Measurements from ENCODE around the gene NR2E3.
A peak's percentile ranks its signal among the peaks of the same experiment; 100 is the strongest.

The NR2E3 gene

DNA sequence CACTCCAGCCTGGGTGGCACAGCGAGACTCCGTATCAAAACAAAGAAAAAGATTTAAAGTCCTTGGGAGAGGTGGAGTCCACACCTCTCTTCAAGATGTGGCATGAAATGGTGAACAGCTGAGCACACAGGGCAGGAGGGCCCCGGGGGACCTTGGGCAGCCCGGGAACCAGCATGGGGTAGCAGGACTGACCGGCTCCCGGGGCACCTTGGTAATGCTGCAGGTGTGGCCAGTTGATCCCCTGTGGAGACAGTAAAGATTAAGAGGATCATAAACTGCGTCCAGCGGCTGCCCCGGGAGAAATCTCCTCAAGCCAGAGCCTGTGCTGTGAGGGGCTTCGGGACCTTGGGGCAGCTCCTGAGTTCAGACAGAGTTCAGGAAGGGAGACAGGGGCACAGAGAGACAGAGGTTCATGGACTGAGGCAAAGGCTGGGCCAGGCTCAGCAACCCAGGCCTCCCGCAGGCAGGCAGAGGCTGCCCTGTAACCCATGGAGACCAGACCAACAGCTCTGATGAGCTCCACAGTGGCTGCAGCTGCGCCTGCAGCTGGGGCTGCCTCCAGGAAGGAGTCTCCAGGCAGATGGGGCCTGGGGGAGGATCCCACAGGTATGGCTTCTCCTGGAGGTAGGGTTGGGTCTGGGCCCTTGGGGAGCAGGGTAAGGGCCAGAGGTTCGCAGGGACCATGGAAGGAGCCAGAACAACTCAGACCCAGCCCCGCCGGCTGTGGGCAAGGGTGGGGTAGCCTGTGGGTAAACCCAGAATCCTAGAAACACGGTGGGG lies at the start of gene NR2E3:
NR2E3 (plus strand) TSS at position 299 of the 780 bp plus-strand sequence; CDS start at position 489, 190 bp downstream.
- FAIRE-seq = no peak

DNA sequence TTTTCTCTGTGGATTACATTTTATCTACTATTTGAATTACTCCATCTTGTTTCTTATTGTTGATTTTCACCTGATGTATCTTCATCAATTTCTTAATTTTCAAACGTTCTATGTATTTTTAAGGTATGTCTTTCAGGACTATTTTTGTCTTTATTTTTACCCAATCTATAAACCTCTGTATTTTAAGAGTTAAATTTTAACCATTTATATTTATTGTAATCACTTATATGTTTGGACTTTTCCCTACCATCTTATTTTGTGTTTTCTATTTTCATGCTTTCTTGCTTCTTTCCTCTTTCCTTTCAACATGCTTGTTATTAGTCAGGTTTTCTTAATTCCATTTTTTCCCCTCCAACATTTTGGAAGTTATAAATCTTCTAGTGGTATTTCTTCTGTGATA lies 49.5 kb upstream of the NR2E3 start:
- FAIRE-seq = no peak

DNA sequence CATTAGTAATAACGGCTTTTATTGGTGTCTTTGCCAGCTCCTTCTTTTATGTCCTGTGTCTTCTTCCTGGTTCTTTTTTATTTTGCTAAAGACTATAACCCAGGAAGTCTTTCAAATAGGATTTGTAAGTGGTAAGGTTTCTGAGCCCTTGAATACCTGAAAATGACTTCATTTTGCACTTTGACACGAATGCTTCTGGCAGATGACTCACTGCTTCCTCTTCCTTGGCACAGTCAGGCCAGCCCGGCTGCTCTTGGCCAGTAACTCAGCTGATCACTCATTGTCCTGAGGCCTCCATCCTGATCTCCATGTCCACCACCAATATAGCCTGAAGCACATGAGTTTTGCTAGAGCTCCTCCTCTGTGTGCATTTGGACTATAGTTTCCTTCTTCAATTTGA lies 48.7 kb upstream of the NR2E3 start:
- peak; percentile 49 for FAIRE-seq

DNA sequence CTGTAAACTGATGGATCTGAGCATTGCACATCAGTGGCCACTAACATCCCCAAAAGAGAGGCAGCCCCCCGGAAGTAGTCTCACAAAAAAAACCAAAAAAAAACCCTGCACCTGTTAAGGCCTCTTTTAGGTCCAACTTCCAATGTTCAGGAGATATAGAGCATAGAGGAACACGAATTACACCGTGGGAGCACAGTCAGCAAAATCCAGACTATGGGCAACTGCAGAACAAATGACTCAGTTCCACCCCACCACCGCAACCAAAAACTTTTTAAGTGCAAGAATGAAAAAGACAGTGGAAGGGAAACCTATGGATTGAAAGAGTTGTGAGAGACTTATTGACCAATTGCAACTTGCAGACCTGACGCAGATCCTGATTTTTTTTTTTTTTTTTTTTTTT lies 42.2 kb upstream of the NR2E3 start:
- FAIRE-seq = no peak

DNA sequence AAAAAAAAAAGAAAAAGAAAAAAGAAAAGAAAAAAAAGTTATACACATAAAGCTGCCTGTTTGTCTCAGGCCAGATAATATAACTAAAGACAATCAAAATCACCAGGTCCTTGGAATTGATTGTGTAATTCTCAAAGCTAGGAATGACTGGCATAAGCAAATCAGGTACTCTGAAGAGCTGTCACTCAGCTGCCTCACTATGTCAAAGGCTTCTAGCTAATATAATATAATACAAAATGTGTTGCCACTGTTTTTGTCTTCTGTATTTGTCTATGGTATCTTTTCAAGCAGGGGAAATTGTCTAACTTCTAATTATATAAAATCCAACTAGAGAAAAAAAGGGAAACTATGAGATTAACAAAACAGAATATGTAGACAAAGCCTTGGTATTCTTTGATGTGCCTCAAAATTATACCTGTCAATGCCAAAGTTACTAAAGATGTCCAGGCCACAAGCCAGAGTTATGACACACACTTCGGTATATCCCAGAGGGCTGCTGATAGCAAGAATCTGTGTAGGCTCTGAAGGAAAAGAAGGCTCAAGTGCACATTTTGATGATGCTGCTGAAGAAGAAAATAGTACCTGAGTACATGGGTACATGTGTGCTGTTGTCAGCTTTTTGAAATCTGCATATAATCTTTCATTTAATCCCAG lies 37.0 kb upstream of the NR2E3 start:
- no peak for FAIRE-seq

DNA sequence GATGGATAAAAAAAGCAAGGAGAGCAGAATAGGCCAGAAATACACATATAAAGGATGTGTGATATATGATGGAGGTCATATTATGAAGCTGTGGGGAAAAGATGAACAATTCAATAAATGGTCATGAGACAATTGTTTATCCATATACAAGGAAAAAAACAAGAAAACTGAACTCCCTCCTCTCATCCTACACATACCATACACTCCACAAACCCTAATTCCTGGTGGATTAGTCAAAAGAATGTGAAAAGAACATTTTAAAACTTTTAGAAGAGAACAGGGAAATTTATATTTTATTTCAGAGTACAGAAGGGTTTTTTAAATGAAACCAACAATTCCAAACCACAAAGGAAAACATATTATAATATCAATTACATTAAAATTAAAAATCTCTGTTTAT lies 34.5 kb upstream of the NR2E3 start:
- no peak for FAIRE-seq

DNA sequence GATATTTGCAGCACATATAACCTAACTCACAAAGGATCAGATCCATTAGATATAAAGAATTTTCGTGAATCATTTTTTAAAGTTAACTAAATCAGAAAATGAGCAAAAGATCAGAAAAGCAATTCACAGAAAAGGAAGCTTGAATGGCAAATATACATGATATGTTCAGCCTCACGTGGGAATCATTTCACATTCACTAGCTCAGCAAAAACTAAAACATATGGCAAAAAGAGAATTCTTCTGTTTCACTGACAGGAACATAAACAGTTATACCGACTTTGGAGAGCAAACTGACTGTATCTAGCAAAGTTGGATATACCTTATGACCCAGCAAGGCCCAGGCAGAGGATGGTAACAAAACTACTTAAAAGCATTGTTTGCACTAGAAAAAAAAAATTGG lies 34.0 kb upstream of the NR2E3 start:
- FAIRE-seq = no peak

DNA sequence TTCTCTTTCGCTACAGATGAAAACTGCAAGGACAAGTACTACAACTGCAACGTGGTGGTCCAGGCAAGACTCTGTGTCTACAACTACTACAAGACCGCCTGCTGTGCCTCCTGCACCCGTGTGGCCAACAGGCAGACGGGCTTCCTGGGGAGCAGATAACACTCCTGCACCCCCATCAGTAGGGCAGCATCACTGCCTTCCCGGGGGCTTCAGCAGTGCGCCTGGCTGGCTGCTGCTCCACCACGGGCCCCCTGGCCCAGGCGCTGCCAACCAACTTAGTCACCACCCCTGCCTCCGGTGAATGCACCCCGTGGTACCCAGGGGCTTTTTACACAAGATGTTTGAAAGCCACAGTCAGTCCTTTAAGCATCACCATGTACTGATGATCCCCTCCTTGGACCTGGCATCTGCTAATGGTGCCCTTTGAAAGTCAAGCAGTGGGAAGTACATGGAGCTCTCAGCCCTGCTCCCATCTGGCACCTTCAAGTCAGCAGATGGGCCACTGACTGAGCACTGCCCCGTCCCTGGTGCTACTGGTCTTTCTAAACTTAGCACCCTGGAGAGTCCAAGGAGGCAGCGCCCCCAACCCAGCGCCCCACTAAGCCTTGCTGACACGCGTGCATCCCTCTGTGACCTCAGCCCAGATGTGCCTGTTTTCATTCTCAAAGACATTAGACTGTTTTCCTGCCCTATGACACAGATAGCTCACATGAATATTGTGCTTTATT lies 33.0 kb upstream of the NR2E3 start:
- FAIRE-seq = no peak

DNA sequence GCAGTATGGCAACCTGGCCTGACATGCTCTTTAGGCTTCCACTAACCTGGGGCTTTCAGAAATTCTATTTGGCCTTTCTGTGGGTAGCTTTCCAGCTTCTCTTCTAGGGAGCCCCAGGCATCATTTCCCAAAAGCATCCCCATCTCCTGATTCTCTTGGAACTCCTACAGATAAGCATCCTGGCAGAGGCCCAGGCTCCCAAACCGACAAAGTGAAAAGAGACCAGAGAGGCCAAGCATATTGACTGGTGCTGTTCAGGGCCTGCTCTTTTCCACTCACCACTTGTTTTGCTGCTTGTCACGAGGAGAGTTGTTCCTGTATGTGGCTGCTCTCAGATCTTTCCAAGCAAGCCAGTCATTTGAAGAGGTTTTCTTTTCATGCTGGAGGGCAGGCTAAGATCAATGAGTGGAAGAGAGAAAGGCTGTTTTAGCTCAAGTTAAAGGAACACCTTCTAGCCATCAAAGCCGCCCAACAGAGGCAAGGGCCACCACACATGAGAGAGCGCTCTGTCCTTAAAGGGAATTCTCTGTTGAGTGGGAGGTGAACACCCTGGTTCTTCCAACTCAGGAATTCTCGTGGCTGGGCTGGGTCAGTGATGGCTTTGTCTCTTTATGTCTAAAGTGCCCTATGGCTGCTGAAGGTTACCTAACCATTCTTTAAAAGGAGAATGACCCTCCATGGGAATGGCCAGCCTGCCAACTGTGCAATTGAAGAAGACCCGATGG lies 31.1 kb upstream of the NR2E3 start:
- no peak for FAIRE-seq

DNA sequence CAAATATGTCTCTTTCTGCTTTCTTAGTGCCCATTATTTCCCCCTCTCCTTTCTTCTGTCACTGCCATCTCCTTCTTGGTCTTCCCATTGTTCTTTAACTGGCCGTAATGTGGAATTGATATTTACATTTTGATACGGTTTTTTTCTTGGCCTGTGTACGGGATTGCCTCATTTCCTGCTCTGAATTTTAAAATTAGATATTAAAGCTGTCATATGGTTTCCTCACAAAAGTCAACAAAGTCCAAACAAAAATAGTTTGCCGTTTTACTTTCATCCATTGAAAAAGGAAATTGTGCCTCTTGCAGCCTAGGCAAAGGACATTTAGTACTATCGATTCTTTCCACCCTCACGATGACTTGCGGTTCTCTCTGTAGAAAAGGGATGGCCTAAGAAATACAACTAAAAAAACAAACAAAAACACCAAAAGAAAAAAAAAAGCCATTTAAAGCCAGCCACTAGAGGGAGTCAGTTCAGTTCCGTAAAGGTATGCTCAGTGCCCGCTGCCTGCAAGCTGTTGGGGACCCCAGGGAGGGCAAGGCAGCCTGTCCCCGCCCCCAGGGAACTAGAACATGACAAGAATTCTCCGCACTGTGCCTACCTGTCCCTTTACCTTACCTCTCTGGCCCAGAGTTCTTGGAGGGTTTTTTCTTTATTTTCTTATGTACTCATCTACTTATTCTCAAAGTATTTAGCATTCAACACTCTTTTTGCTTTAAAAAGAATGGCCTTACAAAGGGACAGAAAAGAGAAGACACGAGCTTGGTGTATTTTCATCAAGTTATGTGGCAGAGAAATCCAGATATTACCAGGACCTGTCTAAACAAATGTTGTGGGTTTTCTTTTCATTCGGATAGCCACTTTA lies 30.0 kb upstream of the NR2E3 start:
- no peak for FAIRE-seq

DNA sequence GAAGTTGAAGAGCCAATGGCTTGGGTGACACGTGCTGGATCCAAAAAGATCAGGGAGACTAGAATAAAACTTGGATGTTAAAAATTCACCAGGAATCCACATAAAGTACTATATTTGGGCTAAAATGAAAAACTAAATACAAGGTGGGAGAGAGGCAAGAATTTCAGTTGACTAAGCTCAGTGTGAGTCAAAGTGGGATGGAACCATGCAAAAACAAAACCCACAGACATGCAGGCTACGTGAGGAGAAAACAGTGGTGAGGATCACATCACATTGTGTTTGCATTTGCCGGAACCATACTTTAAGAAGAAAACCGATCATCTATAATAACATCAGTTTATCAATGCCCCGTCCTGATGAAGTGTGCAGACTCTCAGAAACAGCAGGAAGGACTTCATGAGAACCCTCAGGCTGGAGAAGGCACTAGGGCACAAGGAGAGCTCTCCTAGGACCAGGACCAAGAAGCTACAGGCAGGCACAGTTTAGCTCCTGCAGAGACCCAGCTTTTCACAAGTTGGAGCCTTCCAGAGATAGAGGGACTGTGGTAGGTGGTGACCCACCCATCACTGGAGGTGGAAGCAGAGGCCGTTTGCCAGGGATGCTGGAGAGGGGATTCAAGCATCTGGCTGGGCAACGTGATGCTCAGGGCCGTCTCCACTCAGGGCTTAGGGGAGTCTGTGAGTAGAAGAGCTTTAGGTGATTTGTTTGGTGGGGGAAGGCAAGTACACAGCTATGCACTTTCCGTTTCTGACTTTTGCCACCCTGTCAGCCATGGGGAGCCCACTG lies 29.0 kb upstream of the NR2E3 start:
- FAIRE-seq = no peak

DNA sequence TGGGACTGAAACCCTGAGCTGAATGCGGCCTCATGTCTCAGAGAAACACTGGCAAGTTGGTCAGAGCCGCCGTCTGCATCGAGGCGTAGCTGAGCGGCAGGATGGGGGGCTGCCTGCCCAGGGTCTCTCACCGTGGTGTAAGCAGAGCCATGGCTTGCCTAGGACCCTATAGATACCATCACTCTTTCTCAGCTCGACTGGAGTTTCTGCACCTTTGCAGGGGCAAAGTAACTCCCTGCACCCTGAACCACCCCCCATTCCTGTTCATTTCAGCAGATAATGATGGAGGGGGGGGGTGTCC lies 28.4 kb upstream of the NR2E3 start:
- no peak for FAIRE-seq

DNA sequence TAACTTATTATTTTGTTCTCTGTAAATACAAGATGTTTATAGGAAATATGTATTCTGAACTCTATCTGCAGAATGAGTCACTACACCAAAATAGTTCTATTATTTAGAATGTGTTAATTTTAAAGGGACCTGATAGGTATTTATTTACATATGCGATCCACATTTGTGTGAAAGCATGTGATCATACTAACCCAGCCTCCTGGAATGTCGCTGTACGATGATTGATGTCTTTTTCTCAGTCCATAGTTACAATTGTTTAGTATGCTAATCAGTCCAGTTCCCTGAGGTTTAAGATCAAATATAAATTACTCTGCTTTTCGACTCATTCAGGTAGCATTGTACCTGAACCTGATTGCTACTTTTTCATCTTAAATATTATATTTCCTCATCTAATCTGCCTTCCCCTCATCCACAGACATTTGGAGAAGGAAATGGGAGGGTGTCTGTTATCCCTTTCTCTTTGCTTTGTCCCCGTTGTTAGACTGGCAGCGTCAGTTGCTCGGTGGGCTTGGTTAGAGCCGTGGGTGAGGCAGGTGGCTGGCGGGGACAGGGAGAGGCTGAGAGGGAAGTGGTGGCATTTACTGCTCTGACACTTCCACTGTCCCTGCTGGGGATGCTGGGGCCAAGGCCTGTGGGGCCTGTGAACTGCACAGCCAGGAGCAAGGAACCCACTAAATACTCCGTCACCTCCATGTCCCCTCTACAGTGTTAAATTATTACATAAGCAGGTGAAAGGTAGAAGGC lies 27.8 kb upstream of the NR2E3 start:
- FAIRE-seq = no peak

DNA sequence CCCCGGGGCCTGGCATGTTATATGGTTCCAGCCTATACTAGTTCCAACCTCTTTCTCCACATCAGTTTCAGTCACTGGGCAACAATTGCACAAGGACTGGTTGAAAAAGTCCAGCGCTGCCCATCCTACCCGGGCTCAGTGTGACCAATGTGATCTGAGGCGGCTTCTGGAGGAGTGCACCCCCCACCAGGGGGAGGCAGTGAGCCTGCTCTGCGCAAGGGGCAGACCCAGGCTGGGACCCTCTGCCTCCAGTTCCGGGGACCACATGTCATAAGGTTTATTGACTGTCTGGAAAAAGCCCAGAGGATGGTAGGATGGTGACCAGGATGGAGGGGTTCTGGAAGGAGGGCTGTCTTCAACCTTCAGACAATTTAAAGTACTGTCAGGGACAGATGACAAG lies 25.6 kb upstream of the NR2E3 start:
- FAIRE-seq = no peak

DNA sequence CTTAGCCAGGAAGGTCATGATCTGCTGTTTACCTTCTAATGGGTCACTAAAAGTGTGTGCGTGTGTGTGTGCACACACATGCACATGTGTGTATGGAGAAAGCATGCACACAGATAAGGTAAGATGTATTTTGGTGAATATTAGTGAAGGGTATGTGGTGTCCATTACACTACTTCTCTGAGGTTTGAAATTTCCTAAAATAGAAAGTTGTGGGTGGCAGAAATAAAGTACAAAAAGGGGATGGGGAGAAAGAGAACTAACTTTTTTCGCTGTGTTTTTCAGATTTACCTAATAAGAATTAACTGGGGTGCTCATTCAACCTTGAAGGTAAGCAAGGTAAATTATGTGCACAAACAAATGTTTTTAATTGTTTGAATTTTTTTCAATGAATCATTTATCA lies 24.4 kb upstream of the NR2E3 start:
- no peak for FAIRE-seq

DNA sequence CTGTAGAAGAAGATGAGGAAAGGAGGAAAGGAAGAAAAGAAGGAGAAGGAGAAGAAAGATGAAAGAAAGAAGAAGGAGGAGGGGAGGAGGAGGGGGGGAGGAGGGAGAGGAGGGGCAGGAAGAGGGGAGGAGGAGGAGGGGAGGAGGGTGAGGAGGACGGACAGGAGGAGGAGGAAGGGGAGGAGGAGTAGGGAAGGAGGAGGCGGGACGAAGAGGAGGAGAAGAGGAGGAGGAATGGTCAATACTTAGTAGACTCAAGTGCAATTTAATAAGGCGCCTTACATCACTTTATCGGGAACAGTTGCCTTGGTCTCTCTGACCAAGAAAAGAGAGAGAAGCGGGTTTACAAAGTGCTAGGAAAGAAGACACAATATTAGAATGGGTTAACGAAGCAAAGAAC lies 23.7 kb upstream of the NR2E3 start:
- FAIRE-seq = no peak

DNA sequence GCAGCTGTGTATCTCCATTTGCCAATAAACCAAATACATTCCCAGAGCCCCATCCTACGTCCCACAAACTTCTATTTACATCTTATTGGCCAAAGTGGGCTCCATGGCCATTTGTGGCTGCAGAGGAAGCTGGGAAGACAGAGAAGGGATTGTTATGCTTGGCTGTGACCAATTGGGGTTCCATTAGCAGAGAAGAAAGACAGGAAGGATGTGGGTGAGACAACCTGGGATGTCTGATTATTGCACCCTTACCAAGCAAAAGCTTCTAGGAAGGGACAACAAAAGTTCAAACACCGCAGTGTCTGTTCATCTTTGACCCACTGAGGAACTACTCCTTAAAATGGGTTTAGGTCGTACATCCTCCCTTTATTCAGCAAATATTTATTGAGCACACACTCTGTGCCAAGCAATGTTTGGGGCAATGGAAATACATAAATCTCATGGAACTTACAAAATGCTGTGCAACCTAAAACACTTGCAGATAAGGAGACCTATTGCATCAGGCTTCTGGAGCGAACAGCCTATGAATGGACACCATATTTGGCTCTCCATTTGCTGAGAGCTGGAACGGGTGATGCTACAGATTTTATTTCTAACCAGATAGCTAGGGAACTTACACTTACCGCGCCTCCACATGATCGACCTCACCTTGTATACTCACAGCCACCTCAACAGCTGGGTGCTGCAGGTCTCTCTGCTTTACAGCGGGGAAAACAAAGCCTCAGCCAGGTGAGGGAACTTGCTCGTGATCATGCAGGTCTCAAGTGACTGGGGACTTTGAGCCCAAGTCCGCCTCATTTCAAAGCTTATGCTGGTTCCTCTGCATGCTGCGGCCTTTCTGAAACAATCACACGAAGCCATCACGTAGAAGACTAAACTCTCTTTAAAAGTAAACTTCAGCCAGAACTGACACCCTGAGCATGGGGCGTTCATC lies 21.4 kb upstream of the NR2E3 start:
- no peak for FAIRE-seq

DNA sequence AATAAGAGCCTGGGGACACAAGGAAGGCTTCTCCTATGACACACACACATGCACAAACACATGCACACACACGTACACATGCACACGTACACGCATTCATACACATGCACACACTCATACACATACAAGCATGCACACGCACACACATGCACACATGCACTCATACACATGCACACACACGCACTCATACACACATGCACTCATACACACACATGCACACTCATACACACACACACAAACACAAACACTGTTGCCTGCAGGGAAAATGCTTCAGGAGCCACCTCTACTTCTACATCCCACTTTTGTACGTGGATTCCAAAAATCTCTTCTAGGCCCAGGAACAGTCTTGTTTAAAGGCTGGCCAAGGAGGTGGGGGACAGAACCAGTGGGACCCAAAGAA lies 20.7 kb upstream of the NR2E3 start:
- no peak for FAIRE-seq

DNA sequence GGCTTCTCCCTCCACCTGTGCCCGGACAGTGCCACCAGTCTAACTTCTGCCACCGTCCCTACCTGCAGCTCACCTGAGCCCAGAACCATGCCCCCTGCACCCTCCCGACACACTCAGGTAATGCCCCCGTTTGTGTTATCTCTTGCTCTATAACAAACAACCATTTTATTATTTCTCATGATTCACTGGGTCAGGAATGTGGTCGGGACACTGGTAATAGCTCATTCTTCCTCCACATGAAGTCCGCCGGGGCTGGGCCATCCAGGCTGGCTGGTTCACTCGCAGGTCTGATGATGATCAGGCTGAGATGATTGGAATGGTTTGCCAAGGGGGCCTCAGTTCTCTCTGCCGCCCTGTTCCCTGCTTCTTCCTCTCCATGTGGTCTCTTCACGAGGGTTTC lies 20.3 kb upstream of the NR2E3 start:
- FAIRE-seq = no peak

DNA sequence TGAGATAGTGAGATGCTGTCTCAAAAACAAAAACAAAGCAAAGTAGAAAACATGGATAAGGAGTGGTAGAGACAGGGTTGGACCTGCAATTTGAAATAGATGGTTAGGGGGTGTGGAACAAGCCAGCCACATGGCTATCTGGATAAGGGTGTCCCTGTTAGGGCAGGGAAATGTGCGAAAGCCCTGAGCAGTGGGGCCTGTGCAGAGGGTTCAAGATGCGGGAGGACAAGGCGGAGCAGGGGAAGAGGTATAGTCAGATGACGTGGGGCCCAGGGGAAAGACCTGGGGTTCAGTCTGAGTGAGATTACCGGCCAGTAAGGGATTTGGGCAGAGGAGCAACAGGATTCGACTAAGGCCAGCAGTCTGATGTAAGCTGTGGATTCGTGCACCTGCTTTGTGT lies 18.4 kb upstream of the NR2E3 start:
- no peak for FAIRE-seq
